ENCODE data around the gene TEX50.
"Not testable (repeated sequence)": the region's sequence is repeated elsewhere in the genome, so short reads cannot be mapped to it uniquely, and the experiment has no call there.

The TEX50 gene

DNA sequence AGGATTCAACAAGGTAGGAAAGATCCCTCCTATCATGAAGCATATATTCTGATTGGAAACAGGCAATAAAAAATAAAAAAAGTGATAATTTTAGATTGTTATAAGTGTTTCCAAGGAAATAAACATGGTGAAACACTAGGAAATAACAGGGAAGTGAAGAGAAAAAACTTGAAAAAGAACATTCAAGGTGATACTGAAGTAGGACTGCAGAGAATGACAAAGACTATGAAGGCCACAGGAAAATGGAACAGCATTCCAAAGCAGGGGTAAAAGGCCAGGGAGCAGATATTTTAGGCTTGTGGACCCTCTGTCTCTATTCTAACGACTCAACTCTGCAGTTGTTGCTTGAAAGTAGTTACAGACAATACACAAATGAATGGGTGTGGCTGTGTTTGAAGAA, 26.6 kb downstream of the TEX50 start:
- DNase-seq (ENCODE audit: low read depth): no peak

DNA sequence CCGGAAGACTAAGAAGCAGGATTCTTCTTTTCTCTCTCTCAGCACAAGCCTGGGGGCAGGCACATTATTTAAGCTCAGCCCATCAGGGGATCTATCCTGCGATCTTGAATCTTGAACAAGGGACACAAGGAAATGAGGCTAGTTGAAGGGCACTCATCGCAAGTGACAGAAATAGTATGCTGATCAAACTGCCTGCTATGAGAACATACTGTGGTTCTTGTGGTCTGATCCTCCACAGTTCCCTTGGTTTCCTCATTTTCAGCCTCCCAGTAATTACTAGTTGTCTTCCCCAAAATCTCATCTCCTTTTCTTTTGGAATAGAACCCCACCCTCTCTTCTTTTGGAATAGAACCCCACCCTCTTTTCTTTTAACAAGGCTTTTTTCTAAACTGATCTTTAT, 28.0 kb downstream of the TEX50 start:
- DNase-seq (ENCODE audit: low read depth): no peak

DNA sequence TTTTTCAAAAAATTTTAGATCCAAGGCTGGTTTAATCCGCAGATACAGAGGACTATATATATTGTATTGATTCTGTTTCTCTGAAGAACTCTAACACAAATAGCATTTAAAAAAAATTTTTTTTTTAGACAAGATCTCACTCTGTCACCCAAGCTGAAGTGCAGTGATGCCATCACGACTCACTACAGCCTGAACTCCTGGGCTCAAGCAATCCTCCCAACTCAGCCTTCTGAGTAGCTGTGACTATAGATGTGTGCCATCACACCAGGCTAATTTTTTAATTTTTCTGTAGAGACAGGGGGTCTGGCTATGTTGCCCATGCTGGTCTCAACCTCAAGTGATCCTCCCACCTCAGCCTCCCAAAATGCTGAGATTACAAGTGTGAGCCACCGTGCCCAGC, 31.5 kb downstream of the TEX50 start:
- no peak for DNase-seq (ENCODE audit: low read depth)

DNA sequence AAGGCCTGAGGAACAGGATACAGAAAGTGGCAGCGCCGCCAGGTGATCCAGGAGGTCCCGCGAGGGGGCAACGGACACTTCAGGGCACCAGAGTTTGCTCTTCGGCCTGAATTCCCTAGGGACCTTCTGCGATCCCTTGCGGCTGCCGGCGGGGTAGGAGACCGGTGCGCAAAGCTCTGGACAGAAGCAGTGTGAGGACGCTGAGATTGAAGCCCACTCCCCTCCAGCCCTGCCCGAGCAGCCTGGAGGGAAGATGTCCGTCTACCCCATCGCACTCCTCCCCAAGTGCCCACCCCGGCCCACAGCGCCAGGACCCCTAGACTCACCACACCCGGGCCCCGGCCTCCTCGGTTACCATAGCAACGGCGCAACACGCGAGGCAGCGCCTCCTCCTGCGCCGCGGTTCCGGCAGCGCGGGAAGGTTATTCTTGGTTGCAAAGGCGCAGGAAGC, 34.4 kb downstream of the TEX50 start, which contains the start of gene ANKRD45:
ANKRD45 (minus strand) TSS at position 361 of the 451 bp plus-strand sequence. CDS start 10,433 bp downstream, outside the sequence.
- no peak for DNase-seq (ENCODE audit: low read depth)

DNA sequence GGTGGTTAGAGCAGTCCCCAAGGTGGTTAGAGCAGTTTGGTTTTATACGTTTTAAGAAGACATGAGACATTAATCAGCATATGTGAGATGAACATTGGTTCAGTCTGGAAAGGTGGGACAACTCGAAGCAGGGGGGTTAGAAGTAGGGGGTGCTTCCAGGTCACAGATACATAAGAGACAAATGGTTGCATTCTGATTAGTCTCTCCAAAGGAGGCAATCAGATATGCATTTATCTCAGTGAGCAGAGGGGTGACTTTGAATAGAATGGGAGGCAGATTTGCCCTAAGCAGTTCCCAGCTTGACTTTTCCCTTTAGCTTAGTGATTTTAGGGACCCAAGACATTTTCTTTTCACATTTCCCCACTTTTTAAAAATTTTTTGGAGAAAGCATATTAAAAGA, 39.4 kb downstream of the TEX50 start:
- not testable (repeated sequence) for DNase-seq (ENCODE audit: low read depth)

DNA sequence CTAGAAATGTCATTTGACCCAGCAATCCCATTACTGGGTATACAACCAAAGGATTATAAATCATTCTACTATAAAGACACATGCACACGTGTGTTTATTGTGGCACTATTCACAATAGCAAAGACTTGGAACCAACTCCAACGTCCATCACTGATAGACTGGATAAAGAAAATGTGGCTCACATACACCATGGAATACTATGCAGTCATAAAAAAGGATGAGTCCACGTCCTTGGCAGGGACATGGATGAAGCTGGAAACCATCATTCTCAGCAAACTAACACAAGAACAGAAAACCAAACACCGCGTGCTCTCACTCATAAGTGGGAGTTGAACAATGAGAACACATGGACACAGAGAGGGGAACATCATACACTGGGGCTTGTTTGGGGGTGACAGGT, 45.0 kb downstream of the TEX50 start:
- not testable (repeated sequence) for DNase-seq (ENCODE audit: low read depth)

DNA sequence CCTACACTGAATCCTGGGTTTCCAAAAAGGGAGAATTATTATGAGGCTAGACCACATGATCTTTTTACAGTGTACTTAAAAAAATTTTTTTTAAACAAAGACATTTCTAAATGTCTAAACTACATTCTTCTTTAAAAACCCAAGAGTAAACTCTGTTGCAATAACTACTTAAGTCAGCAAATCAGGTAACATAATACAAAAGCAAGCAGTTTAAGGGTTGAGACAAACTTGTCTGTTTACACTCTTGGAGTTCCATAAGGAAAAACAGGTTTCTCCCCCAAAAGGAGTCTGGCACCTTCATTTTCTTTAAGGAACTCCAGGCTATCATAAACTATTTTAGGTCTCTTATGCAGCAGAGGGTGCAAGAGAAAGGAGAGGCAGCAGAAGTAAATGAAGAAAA, 47.0 kb downstream of the TEX50 start:
- DNase-seq (ENCODE audit: low read depth): no peak

DNA sequence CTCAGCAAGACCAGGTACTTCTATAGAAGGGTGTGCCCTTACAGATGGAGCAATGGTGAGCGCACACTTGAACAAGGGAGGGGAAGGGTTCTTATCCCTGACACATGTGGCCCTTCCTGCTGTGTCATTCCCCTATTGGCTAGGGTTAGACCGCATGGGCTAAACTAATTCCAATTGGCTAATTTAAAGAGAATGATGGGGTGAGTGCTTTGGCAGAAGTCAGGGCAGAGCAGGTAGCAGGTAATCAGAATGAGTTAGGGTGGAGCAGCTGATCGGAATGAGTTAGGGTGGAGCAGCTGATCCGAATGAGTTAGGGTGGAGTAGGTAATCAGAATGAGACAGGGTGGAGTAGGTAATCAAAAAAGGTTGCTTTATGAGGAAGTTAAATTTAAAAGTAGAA, 48.7 kb downstream of the TEX50 start:
- DNase-seq (ENCODE audit: low read depth): not testable (repeated sequence)

DNA sequence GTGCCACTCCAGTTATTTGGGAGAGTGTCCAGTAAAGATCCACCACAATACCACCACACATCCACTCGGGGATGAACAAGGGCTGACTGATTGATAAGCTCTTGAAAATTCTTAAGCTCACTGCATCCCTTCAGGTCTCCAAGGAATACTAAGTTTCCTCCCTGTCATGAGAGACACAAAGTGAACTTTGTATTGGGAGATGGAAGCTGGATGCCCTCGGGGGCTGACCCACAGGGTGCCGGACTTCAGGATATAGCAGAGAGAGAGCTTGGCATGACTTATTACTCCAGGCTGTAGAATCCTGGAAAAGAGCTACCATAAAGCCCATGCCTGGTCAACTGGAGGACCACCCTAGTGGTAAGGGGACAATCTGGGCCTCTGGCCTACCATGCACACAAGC, 50.0 kb downstream of the TEX50 start:
- DNase-seq (ENCODE audit: low read depth): not testable (repeated sequence)
